GM20000 (cell line): ENCODE measurements around the gene EIF6.

Source experiments
- DNase-seq: peaks from one replicate; pipeline ENCODE4 v3.0.0; 2012; ENCODE audit warnings: low spot score
- TF ChIP-seq, protein P1 (sequence below): IDR thresholded peaks from 2 replicates; pipeline ENCODE4 v1.5.1; 2012; ENCODE audit warnings: mild to moderate bottlenecking, control low read depth; ENCODE audit errors: extremely low read depth, missing control alignments

The EIF6 gene

GRCh38 chr20:35327074-35327976 lies 42.8 kb upstream of the EIF6 start:
- TF ChIP-seq, protein P1, sequence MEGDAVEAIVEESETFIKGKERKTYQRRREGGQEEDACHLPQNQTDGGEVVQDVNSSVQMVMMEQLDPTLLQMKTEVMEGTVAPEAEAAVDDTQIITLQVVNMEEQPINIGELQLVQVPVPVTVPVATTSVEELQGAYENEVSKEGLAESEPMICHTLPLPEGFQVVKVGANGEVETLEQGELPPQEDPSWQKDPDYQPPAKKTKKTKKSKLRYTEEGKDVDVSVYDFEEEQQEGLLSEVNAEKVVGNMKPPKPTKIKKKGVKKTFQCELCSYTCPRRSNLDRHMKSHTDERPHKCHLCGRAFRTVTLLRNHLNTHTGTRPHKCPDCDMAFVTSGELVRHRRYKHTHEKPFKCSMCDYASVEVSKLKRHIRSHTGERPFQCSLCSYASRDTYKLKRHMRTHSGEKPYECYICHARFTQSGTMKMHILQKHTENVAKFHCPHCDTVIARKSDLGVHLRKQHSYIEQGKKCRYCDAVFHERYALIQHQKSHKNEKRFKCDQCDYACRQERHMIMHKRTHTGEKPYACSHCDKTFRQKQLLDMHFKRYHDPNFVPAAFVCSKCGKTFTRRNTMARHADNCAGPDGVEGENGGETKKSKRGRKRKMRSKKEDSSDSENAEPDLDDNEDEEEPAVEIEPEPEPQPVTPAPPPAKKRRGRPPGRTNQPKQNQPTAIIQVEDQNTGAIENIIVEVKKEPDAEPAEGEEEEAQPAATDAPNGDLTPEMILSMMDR, result no peak
- DNase-seq, result no peak

- no peak for DNase-seq
- TF ChIP-seq, protein P1, result no peak
Measured at GRCh38 chr20:35326740-35327073, 42.1 kb upstream of the EIF6 start.

GRCh38 chr20:35326021-35326739 lies 41.6 kb upstream of the EIF6 start:
- TF ChIP-seq, protein P1, result no peak
- no peak for DNase-seq

- TF ChIP-seq, protein P1, result no peak
- no peak for DNase-seq
Measured at GRCh38 chr20:35325401-35325800, 40.8 kb upstream of the EIF6 start.

DNA sequence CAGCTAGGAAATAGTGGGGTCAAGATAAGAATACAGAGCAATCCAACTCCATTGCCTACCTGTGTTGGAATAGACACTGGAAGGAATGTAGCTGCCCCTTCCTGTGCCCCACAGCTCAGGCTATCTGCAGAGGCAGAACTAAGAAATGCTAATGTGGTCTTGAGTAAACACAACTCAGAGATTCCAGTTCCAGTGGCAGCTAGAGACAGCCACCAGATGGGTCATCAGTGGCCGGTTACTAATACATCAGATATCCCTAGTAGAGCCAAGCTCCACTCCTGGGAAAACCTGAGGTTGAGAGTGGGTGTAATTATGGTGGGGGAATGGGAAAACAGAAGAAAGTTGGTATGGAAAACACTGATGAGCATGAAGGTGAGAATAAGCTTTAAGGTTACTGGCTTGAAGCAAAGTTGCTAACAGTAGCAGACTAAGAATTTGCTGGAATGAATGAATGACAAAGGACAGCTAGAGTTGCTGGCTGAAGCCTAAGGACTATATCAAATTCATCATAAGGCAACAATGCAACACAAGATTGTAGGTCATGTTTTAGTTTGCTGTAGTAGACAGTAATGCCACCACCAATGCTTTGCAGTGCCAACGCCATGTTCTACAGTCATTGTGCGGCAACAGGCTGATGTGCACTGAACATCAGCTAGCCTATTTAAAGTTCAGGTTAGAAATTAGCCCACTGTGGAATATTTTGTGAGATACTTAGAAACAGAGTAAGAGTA lies 36.0 kb upstream of the EIF6 start:
- TF ChIP-seq, protein P1, result no peak
- DNase-seq, result no peak

DNA sequence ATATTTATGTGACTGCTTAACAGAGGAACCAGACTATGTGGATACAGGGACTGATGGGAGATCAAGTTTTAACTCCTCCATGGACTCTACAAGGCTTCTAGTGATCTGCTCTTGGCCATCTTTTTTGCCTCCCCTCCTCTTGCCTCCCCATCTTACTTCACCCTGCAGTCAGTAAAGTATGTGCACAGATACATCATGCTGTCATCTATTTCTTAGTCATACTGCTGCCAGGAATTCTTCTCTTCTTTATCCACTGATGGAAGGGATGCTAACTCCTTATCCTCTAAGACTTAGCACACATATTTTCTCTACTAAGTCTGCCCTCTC lies 35.3 kb upstream of the EIF6 start:
- TF ChIP-seq, protein P1, result no peak
- DNase-seq, result no peak
